OCI-LY1 (cell line): Measurements from ENCODE around the gene CMIP.

ENCODE experiments used
- EZH2 ChIP-seq: fragments of 200-600 bp; sonication (generic), shearing (Covaris generic); IDR thresholded peaks from 2 replicates; pipeline ENCODE4 v1.8.0; 2017; ENCODE audit warnings: borderline replicate concordance, mixed run types, mild to moderate bottlenecking, antibody characterized with exemption, low read length, moderate library complexity, mixed read lengths
- TF ChIP-seq, protein P1 (sequence below): fragments of 200-600 bp; sonication (generic), shearing (Covaris generic); IDR thresholded peaks from 2 replicates; pipeline ENCODE4 v1.5.1; 2017; ENCODE audit warnings: mild to moderate bottlenecking, antibody characterized with exemption, low read length, moderate library complexity, mixed read lengths

DNA sequence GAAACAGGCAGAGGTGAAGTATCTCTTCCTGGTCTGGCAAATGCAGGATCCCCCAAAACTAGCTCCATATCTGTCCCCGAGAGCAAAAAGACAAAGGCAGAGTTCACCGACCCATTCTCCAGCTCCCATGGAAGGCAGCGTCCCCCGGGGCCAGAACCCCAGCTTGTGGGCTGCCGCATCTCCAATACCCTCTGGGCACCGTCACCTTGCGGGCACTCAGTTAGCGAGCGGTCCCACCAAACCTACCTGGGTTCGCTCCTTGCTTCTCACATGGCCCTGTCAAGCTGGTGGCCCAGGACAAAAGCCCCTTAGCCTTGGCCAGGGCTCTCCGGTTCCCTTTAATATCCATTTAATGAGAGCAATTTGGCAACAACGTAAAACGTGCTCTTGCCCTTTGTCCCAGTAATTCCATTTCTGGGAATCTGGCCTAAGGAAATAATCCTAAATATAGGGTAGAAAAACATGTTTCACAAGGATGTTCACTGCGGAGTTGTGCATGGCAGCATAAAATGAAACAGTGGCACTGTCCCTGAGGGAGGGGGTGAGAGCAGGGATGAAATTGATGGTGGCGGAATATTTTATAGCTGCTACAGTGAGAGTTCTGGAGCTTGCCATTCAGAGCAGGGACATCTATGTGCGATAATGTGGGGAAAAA lies 157.1 kb downstream of the CMIP start:
- TF ChIP-seq, protein P1, sequence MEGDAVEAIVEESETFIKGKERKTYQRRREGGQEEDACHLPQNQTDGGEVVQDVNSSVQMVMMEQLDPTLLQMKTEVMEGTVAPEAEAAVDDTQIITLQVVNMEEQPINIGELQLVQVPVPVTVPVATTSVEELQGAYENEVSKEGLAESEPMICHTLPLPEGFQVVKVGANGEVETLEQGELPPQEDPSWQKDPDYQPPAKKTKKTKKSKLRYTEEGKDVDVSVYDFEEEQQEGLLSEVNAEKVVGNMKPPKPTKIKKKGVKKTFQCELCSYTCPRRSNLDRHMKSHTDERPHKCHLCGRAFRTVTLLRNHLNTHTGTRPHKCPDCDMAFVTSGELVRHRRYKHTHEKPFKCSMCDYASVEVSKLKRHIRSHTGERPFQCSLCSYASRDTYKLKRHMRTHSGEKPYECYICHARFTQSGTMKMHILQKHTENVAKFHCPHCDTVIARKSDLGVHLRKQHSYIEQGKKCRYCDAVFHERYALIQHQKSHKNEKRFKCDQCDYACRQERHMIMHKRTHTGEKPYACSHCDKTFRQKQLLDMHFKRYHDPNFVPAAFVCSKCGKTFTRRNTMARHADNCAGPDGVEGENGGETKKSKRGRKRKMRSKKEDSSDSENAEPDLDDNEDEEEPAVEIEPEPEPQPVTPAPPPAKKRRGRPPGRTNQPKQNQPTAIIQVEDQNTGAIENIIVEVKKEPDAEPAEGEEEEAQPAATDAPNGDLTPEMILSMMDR, result no peak
- TF ChIP-seq EZH2, result no peak
